HG02798 (cell line): ENCODE results near the gene WDR75.
A peak's percentile ranks its signal among the peaks of the same experiment; 100 is the strongest.
"Not testable (repeated sequence)": the region's sequence is repeated elsewhere in the genome, so short reads cannot be mapped to it uniquely, and the experiment has no call there.

Experiments
- ATAC-seq: cut with Tn5 transposase; IDR thresholded peaks from one replicate; pipeline ENCODE4 v1.9.1; 2021; ENCODE audit warnings: mild to moderate bottlenecking; ENCODE audit not compliant: unreplicated experiment, poor library complexity

The WDR75 gene

DNA sequence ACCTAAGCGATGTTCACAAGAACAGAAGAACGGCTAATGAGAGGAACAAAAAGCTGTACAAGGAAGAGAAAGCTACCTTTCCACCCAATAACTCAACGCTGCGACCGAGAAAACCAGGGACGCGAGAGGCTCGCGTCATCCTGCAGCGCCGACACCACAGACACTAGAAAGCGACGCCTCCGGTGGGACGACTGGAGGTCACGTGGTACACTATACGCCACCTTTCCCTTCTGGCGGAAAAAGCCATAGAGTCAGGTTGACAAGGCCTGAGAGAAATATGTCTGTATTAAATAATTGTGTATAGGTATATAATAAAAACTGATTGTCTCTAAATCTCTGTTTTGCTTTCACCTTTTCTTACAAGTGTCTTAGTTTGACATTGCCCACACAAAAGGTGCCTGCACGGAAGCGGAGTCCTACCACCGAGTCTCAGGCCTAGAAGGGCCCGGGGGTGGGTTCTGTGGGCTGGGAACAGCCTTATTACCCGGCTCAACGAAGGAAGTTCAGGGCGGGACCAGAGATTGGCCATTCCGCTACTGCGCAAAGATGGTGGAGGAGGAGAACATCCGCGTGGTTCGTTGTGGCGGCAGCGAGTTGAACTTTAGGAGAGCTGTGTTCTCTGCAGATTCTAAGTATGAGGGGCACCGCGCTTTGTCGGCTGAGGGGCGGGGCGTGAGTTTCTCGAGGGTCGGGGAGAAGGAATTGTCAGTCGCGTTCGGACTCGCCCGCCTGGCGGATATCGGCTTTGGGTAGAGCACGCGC, at the start of gene WDR75:
Gene WDR75 (plus strand): TSS at position 528 of the 762 bp plus-strand sequence. CDS start 19 bp downstream, at position 547.
- ATAC-seq, result peak; percentile 91

- no peak for ATAC-seq
These were observed 47.7 kb upstream of the WDR75 start for GRCh38 chr2:189393440-189394111.

DNA sequence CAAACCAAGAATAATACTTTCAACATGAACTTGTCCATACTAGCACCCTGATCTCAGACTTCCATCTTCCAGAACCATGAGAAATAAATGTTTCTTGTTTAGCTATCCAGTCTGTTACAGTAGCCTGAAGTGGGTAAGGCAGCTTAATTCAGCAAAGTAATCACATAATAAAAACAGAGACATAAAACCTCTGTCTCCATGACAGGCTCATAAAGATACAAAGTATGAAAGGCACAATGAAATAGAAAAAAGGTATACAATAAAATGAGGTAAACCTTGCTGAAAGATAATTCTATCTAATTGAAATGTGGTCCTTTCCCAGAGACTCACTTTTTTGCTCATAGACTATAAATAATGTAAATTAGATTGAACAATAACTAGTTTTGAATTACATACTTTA, 46.7 kb upstream of the WDR75 start:
- ATAC-seq, result no peak

DNA sequence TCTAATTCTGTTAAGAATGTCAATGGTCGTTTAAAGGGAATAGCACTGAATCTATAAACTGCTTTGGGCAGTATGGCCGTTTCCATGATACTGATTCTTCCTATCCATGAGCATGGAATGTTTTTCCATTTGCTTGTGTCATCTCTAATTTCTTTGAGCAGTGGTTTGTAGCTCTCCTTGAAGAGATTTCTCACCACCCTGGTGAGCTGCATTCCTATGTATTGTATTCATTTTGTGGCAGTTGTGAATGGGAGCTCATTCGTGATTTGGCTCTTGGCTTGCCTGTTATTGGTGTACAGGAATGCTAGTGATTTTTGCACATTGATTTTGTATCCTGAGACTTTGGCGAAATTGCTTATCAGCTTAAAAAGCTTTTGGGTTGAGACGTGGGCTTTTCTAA, 38.3 kb upstream of the WDR75 start:
- no peak for ATAC-seq

GRCh38 chr2:189406586-189407233, 34.6 kb upstream of the WDR75 start:
- no peak for ATAC-seq

DNA sequence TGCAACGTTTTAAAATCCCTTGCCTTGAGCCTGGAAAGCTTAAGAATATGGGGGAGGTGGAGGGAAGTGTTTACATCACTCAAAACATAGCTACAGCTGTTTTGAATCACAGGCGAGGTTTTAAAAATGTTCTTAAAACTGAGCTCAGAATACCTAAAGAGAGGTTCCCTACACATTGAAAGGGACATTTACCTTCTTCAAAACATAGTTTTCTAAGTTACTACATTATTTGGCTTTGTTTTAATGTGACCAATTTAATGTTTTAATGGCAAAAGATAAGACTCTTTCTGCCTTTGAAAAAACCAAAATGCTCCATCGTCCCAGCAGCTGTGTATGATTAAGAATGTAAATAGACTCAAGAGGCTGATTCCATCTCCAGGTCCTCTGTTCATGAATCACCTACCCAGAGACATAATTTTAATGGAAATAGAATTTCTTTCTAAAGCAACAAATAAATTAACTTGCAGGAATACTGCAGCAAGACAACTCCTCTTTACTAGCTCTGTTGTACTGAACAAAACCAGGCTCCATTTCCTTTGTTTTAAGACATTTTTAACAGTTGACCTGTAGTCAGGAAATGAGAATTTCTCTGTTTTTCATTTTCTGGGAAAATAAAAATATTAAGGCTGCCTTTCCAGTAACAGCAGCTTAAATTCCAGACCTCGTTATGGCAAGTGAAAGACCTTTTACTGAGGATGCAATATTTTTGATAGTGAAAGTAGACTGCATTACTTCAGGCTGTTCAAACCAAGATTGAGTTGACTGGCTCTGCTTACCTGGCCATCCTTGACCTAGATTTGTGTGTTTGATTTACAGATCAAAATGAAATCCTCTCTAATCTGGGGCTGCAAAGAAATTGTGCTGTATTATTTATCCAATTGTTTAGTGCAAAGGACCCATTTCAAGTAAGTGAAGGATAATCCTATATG, 33.7 kb upstream of the WDR75 start:
- no peak for ATAC-seq

DNA sequence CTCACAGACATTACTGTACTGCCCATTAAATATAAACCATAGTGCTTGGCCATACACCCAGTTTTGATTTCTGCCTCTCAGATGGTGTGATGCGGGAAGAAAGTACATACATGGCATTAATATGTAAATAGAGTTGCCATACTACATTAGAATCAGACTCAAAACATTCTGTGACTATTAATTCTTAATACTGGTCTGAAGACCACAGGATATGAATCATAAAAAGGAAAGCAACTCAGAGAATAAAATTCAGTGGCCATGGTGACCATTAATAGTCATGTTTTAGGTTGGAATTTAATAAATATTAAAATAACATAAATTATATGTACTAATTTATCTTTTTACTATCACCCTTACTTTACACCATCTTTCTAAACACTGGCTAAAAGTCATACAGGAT, 33.0 kb upstream of the WDR75 start:
- no peak for ATAC-seq

DNA sequence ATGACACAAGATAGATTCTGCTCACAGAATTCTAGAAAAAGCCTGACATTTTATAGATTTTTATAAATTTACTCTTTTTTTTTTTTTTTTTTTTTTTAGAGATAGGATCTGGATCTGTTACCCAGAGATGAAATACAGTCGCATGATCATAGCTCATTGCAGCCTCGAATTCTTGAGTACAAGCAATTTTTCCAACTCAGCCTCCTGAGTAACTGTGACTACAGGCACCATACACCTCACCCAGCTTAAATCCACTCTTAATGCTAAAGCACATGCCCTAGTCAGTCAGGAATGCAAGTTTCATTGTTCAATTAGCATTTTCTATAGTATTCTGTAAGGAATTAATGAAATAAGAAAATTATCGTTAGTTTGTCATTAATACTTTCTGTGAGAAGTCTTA, 32.1 kb upstream of the WDR75 start:
- no peak for ATAC-seq

DNA sequence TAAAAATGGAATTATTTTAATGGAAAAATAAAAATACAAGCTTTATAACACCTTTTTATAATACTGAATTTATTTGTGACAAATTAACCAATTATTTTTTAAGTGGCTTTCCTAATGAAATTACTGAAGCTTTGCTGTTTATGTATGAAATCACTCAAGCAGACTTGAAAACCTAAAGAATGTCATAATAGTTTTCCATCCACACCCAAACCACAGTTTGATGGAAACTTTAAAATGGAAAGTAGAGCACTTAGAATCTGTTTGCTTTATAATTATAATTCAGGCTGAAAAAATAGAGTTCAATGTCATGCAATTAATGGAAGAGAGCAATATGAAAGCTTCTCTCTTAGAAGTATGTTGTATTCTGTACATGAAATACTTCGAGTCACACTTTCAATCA, 31.6 kb upstream of the WDR75 start:
- ATAC-seq, result no peak

GRCh38 chr2:189411860-189412259, 29.4 kb upstream of the WDR75 start:
- ATAC-seq, result no peak

- ATAC-seq, result peak; percentile 83
These were observed 28.8 kb upstream of the WDR75 start for GRCh38 chr2:189412330-189412953.

DNA sequence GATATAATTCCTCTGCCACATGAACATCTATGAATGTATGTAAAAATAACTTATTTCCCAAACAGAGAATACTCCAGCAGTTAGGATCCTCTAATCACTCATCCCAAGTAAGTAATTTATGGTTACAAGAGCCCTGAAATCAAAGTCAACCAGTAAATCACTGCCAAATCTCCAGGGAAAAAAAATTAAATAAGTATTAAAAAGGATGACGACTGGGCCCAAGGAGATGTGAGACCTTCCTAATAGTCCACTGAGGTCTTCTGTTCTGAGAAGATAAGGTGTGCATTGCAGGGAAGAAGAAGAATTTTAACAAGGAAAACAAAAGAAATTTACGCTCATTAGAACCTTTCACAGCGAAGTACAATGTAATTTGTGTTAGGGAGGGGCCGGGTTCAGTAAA, 28.0 kb upstream of the WDR75 start:
- ATAC-seq, result no peak

- ATAC-seq, result no peak
These were observed 19.6 kb upstream of the WDR75 start for GRCh38 chr2:189421644-189422043.

DNA sequence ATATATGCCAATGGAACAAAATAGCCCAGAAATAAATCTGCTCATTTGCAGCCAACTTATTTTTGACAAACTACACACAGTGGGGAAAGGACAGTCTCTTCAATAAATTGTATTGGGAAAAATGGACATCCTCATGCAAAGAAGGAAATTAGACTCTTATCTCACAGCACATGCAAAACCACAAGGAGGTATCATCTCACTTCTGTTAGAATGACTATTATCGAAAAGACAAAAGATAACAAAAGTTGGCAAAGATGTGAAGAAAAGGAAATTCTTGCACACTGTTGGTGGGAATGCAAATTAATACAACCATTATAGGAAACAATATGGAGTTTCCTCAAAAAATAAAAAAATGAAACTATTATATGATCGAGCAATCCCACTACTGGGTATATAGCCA, 16.3 kb upstream of the WDR75 start:
- no peak for ATAC-seq

DNA sequence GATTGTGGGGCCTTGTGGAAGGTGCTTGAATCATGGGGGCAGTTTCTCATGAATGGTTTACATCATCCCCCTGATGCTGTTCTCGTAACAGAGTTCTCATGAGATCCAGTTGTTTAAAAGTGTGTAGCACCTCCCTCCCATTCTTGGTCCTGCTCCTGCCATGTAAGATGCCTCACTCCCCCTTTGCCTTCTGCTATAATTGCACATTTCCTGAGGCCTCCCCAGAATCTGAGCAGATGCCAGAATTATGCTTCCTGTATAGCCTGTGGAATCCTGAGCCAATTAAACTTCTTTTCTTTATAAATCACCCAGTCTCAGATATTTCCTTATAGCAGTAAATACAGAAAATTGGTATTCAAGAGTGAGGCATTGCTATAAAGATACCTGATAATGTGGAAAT, 15.6 kb upstream of the WDR75 start:
- no peak for ATAC-seq

- no peak for ATAC-seq
These were observed 14.4 kb upstream of the WDR75 start for GRCh38 chr2:189426886-189427285.

GRCh38 chr2:189427872-189428271, 13.4 kb upstream of the WDR75 start:
- no peak for ATAC-seq

DNA sequence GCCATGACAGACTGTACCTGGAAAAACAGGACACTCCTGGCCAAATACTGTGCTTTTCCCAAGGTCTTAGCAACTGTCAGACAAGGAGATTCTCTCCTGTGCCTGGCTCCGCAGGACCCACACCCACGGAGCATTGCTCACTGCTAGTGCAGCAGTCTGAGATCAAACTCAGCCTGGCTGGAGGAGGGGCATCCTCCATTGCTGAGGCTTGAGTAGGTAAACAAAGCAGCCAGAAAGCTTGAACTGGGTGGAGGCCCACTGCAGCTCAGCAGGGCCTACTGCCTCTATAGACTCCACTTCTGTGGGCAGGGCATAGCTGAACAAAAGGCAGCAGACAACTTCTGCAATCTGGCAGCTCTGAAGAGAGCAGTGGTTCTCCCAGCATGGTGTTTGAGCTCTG, 10.8 kb upstream of the WDR75 start:
- not testable (repeated sequence) for ATAC-seq

GRCh38 chr2:189435803-189436202, 5.5 kb upstream of the WDR75 start:
- not testable (repeated sequence) for ATAC-seq

- no peak for ATAC-seq
These were observed 3.3 kb upstream of the WDR75 start for GRCh38 chr2:189437926-189438325.
